Measurements from ENCODE around the gene SUMF1.

DNA sequence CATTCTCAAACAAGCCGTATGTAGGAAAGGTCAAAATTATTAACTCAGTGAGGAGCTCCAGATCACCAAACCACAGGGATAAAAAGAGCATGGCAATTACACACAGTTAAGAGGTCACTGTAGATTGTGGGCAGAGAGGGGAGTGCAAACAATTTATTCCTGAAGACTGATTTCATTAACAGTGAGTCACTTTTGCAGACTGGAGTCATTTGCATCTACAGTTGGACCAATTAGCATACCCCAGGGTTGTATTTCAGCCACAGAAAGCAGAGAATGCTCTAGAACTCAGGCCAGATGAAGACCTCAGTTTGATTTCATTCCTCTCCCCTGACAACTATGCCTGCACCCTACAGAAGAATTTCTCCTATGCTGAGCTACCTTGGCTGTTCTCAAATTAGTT, 123.8 kb downstream of the SUMF1 start:
- no peak for TF ChIP-seq POLR2AphosphoS5 (IDR thresholded peaks at IDR 0.05; ENCODE audit: borderline replicate concordance, low read depth, low read length)
- TF ChIP-seq FOXP2 (optimal IDR thresholded peaks at IDR 0.05; ENCODE audit: control extremely low read depth, extremely low read length, insufficient read depth), result no peak
- no peak for TF ChIP-seq EZH2 (IDR thresholded peaks at IDR 0.05)
